ENCODE data around the gene CACNA1I. TPM values are rescaled to one million over a fixed set of nuclear protein-coding genes. Genes with fewer than 3 reads are reported as not detected.
A peak's percentile ranks its signal among the peaks of the same experiment; 100 is the strongest.

Gene CACNA1I
- total RNA-seq, 1 donor from 2014 or later: 0.06 TPM

GRCh38 chr22:39526736-39527171, 43.8 kb upstream of the CACNA1I start:
- no peak for TF ChIP-seq CTCF (conservative IDR thresholded peaks at IDR 0.05; ENCODE audit: low read depth, low read length)
- no peak for DNase-seq (ENCODE audit: low read depth)
- no peak overlapping the region for H3K4me3 ChIP-seq (ENCODE audit: low read depth, low read length)

GRCh38 chr22:39527481-39527961, 43.0 kb upstream of the CACNA1I start:
- H3K4me3 ChIP-seq (ENCODE audit: low read depth, low read length): no peak overlapping the region
- no peak for DNase-seq (ENCODE audit: low read depth)
- no peak for TF ChIP-seq CTCF (conservative IDR thresholded peaks at IDR 0.05; ENCODE audit: low read depth, low read length)

GRCh38 chr22:39528080-39528661, 42.4 kb upstream of the CACNA1I start:
- TF ChIP-seq CTCF (conservative IDR thresholded peaks at IDR 0.05; ENCODE audit: low read depth, low read length): no peak
- H3K4me3 ChIP-seq (ENCODE audit: low read depth, low read length): no peak overlapping the region
- DNase-seq (ENCODE audit: low read depth): no peak

- no peak for DNase-seq (ENCODE audit: low read depth)
- peak overlapping the region; percentile 25 for H3K4me3 ChIP-seq (ENCODE audit: low read depth, low read length)
- TF ChIP-seq CTCF (conservative IDR thresholded peaks at IDR 0.05; ENCODE audit: low read depth, low read length): peak; percentile 99
Measured at GRCh38 chr22:39528681-39529486, 41.7 kb upstream of the CACNA1I start.

GRCh38 chr22:39529487-39529851, 41.1 kb upstream of the CACNA1I start:
- H3K4me3 ChIP-seq (ENCODE audit: low read depth, low read length): no peak overlapping the region
- no peak for DNase-seq (ENCODE audit: low read depth)
- no peak for TF ChIP-seq CTCF (conservative IDR thresholded peaks at IDR 0.05; ENCODE audit: low read depth, low read length)

GRCh38 chr22:39530116-39530515, 40.4 kb upstream of the CACNA1I start:
- no peak overlapping the region for H3K4me3 ChIP-seq (ENCODE audit: low read depth, low read length)
- no peak for DNase-seq (ENCODE audit: low read depth)
- no peak for TF ChIP-seq CTCF (conservative IDR thresholded peaks at IDR 0.05; ENCODE audit: low read depth, low read length)
